Upper lobe of right lung (tissue), 1 donor: ENCODE measurements around the gene GOT2. TPM values are rescaled to one million over a fixed set of nuclear protein-coding genes. Genes with fewer than 3 reads are reported as not detected.

ENCODE experiments used
- ATAC-seq: fragments of 200-7000 bp; cut with Tn5 transposase; one replicate; pipeline ENCODE4 v1.9.1; 2020; ENCODE audit warnings: mild to moderate bottlenecking, moderate library complexity
- DNase-seq: peaks from one replicate; pipeline ENCODE4 v3.0.0-alpha.2; 2020
- H3K27ac ChIP-seq: fragments of 200-600 bp; one replicate; pipeline ENCODE4 v1.8.0; 2022
- H3K27me3 ChIP-seq: fragments of 200-600 bp; one replicate; pipeline ENCODE4 v1.8.0; 2022; ENCODE audit warnings: mild to moderate bottlenecking
- H3K36me3 ChIP-seq: fragments of 200-600 bp; one replicate; pipeline ENCODE4 v1.8.0; 2022
- H3K4me1 ChIP-seq: fragments of 200-600 bp; one replicate; pipeline ENCODE4 v1.8.0; 2022
- H3K4me3 ChIP-seq: fragments of 200-600 bp; one replicate; pipeline ENCODE4 v1.8.0; 2022; ENCODE audit warnings: mild to moderate bottlenecking
- H3K9me3 ChIP-seq: fragments of 200-600 bp; one replicate; pipeline ENCODE4 v1.8.0; 2022
- CTCF ChIP-seq: fragments of 200-600 bp; IDR thresholded peaks from one replicate; pipeline ENCODE4 v1.8.0; 2022; ENCODE audit warnings: antibody characterized with exemption
- intact Hi-C: fragments of 100-400 bp; cut with DNase I; formaldehyde crosslinking; loops from one replicate; pipeline ENCODE4 v1.11.0; 2022
- total RNA-seq: library from RNA; stranded (reverse); fragmentation: NEBNext Ultra II Directional; extraction: Animal tissue kit (Norgen Biotek cat#: 25700); gene quantifications from one replicate; pipeline ENCODE4 v1.2.1, GENCODE V29; 2021
- donor health status: DM: no; HTN: yes; CAD: no; lungs with severe emphysema.

GOT2 gene
- total RNA-seq, 1 donor from 2014 or later = 51.6 TPM

DNA sequence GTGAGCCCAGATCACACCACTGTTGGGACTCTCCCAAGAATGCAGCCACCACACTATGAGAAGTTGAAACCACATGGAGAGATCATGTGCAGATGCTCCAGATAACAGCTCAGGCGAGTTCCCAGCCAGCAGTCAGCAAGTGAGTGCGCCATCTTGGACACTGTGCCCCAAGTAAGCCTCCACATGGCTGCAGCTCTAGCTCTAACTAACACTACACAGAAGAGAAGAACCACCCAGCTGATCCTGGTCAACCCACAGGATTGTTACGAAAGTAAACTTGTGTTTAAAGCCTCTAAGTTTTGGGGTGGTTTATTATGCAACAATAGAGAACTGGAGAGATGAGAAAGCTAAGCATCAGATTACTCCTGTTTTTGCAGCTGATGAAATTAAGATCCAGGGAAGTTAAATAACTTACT, 75.3 kb downstream of the GOT2 start:
- no peaks in the 10 kb centered on the region for H3K4me1 ChIP-seq
- no peak overlapping the region for H3K27ac ChIP-seq
- TF ChIP-seq CTCF = no peak
- no peaks in the 10 kb centered on the region for H3K27me3 ChIP-seq
- no peaks in the 10 kb centered on the region for H3K36me3 ChIP-seq
- intact Hi-C loops = no loop called here
- DNase-seq = no peak
- no peak for ATAC-seq
- no peaks in the 10 kb centered on the region for H3K9me3 ChIP-seq
- no peak overlapping the region for H3K4me3 ChIP-seq

Other genes starting within 250 kb of the GOT2 start
- 48.1 TPM for gene NDRG4, start 234.2 kb downstream of the GOT2 start, total RNA-seq
- gene SETD6, start 218.8 kb downstream of the GOT2 start, total RNA-seq = 22.0 TPM
- 140 TPM for gene CNOT1, start 104.5 kb downstream of the GOT2 start, total RNA-seq
- gene SLC38A7, start 49.5 kb downstream of the GOT2 start, total RNA-seq = 24.1 TPM